Activated CD4-positive, alpha-beta memory T cell treated with anti-CD3 and anti-CD28 coated beads, Interleukin-2, amount 10 ng/mL, durations not matched to agents 7 days and 5 days (primary cell): Measurements from ENCODE around the gene GSN. TPM values are rescaled to one million over a fixed set of nuclear protein-coding genes. Genes with fewer than 3 reads are reported as not detected.
A peak's percentile ranks its signal among the peaks of the same experiment; 100 is the strongest.

Source experiments
- CTCF ChIA-PET: fragments of 350-600 bp; sonication (Branson Sonifier 250); formaldehyde crosslinking; loops from one replicate; lab custom pipeline; 2021; ENCODE audit warnings: antibody characterized with exemption, inconsistent platforms; lab: Charles Lee
- POLR2A ChIA-PET: fragments of 350-600 bp; sonication (Branson Sonifier 250); formaldehyde crosslinking; loops from one replicate; lab custom pipeline; 2021; ENCODE audit warnings: antibody characterized with exemption; lab: Charles Lee
- DNase-seq: peaks from one replicate; pipeline ENCODE4 v3.0.0-alpha.2; 2020
- H3K27ac Mint-ChIP-seq: one replicate; pipeline ENCODE4 v1.8.0; 2021; ENCODE audit warnings: mild to moderate bottlenecking, mixed read lengths
- H3K27me3 Mint-ChIP-seq: one replicate; pipeline ENCODE4 v1.8.0; 2021; ENCODE audit warnings: mixed read lengths
- H3K36me3 Mint-ChIP-seq: one replicate; pipeline ENCODE4 v1.8.0; 2021; ENCODE audit warnings: low read depth, mixed read lengths
- H3K4me1 Mint-ChIP-seq: one replicate; pipeline ENCODE4 v1.8.0; 2021; ENCODE audit warnings: mixed read lengths
- H3K4me3 Mint-ChIP-seq: one replicate; pipeline ENCODE4 v1.8.0; 2021; ENCODE audit warnings: mild to moderate bottlenecking, mixed read lengths
- H3K9me3 Mint-ChIP-seq: one replicate; pipeline ENCODE4 v1.8.0; 2021; ENCODE audit warnings: mixed read lengths
- total RNA-seq, 2 experiments: library from RNA; stranded (reverse); gene quantifications; one replicate each; pipeline ENCODE4 v1.2.3, GENCODE V29; 2021

Gene GSN
- total RNA-seq, 2 experiments from 2014 or later = 5.8 to 6.0 TPM

DNA sequence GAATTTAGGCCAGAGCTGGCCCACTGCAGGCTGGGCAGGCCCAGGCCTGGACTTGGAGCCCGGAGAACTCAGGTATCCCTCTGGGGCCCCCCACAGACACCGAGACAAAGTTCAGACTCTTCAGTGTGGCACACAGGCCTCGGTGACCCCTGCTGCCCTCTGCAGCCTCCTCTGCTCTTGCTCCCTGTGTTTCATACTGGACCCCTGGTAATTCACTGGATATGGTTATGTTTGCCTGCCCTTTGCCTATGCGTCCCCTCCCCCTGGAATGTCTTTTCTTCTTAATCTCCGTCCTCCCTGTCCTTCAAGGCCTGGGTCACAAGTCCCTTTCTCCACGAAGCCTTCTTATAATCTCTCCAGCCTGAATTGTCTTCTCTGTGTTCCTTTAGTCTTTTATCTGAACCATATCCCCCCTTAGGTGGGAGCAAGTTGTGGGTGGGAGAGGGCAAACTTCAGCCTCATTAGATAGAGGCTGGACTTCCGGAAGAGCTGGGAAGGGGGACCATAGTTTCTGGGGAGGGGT lies 30.1 kb downstream of the GSN start:
- Mint-ChIP-seq H3K36me3 (no peaks in the 10 kb centered on the region), H3K4me1 (peaks cover 16% of the 10 kb centered on the region), H3K9me3 (no peaks in the 10 kb centered on the region), H3K27me3 (peaks cover 20% of the 10 kb centered on the region), H3K4me3 (no peak overlapping the region), H3K27ac (no peak overlapping the region)
- ChIA-PET CTCF (interaction anchor here (0.9 to 2.1 kb wide), 2 partner anchors 20 to 22 kb away, joined by 4 to 10 read pairs; no protein-coding TSS in a partner anchor), POLR2A (interaction anchor here (1.2 kb wide), 1 partner anchor 8 kb away, joined by 4 read pairs; no protein-coding TSS in a partner anchor)
- DNase-seq = no peak

GRCh38 chr9:121298689-121299466 lies 30.9 kb downstream of the GSN start:
- Mint-ChIP-seq H3K4me1 (peaks cover 16% of the 10 kb centered on the region), H3K27me3 (peaks cover 20% of the 10 kb centered on the region), H3K9me3 (no peaks in the 10 kb centered on the region), H3K4me3 (peak overlapping the region; percentile 31), H3K36me3 (no peaks in the 10 kb centered on the region), H3K27ac (no peak overlapping the region)
- CTCF ChIA-PET = interaction anchor here (0.9 to 2.1 kb wide), 2 partner anchors 21 kb away, joined by 4 to 10 read pairs; no protein-coding TSS in a partner anchor
- no peak for DNase-seq
- POLR2A ChIA-PET = interaction anchor here (1.2 to 1.5 kb wide), 2 partner anchors 9 to 20 kb away, joined by 4 to 5 read pairs; no protein-coding TSS in a partner anchor

- ChIA-PET POLR2A (interaction anchor here (1.2 to 1.5 kb wide), 2 partner anchors 10 to 21 kb away, joined by 4 to 5 read pairs; no protein-coding TSS in a partner anchor), CTCF (interaction anchor here (2.1 kb wide), 1 partner anchor 22 kb away, joined by 10 read pairs; no protein-coding TSS in a partner anchor)
- H3K27me3 Mint-ChIP-seq = peaks cover 20% of the 10 kb centered on the region
- no peak overlapping the region for H3K27ac Mint-ChIP-seq
- H3K9me3 Mint-ChIP-seq = no peaks in the 10 kb centered on the region
- peaks cover 16% of the 10 kb centered on the region for H3K4me1 Mint-ChIP-seq
- H3K36me3 Mint-ChIP-seq = no peaks in the 10 kb centered on the region
- no peak for DNase-seq
- H3K4me3 Mint-ChIP-seq = peak overlapping the region; percentile 60
These were observed 31.7 kb downstream of the GSN start for GRCh38 chr9:121299467-121300282.

DNA sequence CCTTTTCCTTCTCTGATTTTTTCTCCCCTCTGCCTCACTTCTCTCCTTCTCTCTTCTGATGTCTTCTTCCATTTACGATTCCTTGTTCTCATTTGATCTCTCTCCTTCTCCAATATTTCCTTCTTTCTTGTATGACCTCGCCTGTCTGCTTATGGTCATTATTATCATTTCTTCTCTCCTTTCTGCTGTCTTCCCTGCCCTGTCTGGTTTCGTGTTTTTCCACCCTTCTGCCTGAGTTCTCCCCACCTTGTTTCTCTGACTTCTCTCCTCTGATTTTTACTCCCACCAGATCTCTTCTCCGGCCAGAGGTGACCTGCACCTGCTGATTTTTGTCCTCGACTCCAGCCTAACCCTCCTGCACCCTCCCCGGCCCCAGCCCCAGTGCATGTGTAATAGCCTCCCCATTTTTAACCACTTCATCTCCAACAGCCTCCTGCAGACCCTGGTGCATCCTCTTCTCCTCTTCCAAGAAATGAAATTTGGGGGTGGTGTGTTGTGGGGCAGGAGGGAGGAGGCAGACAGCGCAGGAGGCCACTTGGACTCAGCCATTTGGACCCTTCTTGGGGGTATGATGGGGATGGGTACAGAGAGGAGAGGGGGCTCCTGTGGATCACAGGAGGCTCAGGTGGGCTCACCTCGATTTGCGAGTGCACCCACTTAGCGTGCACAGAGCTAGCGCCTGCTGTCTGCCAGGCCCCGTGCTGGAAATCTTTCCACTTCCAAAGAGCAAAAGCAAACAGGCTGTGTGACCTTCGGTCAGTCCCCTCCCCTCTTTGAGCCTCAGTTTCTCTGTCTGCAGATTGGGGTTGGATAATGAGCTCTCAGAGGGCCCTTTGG lies 32.5 kb downstream of the GSN start:
- Mint-ChIP-seq H3K27me3 (peaks cover 20% of the 10 kb centered on the region), H3K4me3 (peak overlapping the region; percentile 60), H3K27ac (no peak overlapping the region), H3K36me3 (no peaks in the 10 kb centered on the region), H3K4me1 (peaks cover 16% of the 10 kb centered on the region), H3K9me3 (no peaks in the 10 kb centered on the region)
- ChIA-PET POLR2A (interaction anchor here (1.5 kb wide), 1 partner anchor 22 kb away, joined by 5 read pairs; no protein-coding TSS in a partner anchor), CTCF (no interaction called here)
- no peak for DNase-seq

- Mint-ChIP-seq H3K27ac (no peak overlapping the region), H3K27me3 (peaks cover 20% of the 10 kb centered on the region), H3K4me3 (no peak overlapping the region), H3K4me1 (peaks cover 16% of the 10 kb centered on the region), H3K36me3 (no peaks in the 10 kb centered on the region), H3K9me3 (no peaks in the 10 kb centered on the region)
- no peak for DNase-seq
- ChIA-PET POLR2A (no interaction called here), CTCF (no interaction called here)
These were observed 33.9 kb downstream of the GSN start for GRCh38 chr9:121301881-121302286.

GRCh38 chr9:121302341-121302740 lies 34.4 kb downstream of the GSN start:
- peaks cover 16% of the 10 kb centered on the region for H3K4me1 Mint-ChIP-seq
- no peak for DNase-seq
- ChIA-PET POLR2A (no interaction called here), CTCF (interaction anchor here (1.6 kb wide), 1 partner anchor 11 kb away, joined by 4 read pairs; no protein-coding TSS in a partner anchor)
- peaks cover 20% of the 10 kb centered on the region for H3K27me3 Mint-ChIP-seq
- H3K4me3 Mint-ChIP-seq = no peak overlapping the region
- no peak overlapping the region for H3K27ac Mint-ChIP-seq
- H3K36me3 Mint-ChIP-seq = no peaks in the 10 kb centered on the region
- no peaks in the 10 kb centered on the region for H3K9me3 Mint-ChIP-seq

DNA sequence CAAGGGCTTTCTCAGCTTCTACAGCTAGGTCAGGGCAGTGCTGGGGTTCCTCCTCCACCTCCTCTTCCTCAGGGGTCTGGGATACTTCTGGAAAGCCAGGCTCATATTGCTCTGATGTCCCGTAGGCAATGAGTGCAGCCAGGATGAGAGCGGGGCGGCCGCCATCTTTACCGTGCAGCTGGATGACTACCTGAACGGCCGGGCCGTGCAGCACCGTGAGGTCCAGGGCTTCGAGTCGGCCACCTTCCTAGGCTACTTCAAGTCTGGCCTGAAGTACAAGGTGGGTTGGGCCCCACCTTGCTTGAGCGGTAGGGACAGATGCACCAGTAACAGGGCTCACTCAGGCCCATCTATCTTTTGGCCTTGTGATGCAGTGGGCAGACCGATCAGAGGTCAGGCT lies 34.8 kb downstream of the GSN start:
- CTCF ChIA-PET = interaction anchor here (1.6 kb wide), 1 partner anchor 10 kb away, joined by 4 read pairs; no protein-coding TSS in a partner anchor
- Mint-ChIP-seq H3K27ac (no peak overlapping the region), H3K9me3 (no peaks in the 10 kb centered on the region), H3K4me1 (peaks cover 16% of the 10 kb centered on the region), H3K36me3 (no peaks in the 10 kb centered on the region), H3K4me3 (no peak overlapping the region), H3K27me3 (peaks cover 20% of the 10 kb centered on the region)
- POLR2A ChIA-PET = no interaction called here
- no peak for DNase-seq

DNA sequence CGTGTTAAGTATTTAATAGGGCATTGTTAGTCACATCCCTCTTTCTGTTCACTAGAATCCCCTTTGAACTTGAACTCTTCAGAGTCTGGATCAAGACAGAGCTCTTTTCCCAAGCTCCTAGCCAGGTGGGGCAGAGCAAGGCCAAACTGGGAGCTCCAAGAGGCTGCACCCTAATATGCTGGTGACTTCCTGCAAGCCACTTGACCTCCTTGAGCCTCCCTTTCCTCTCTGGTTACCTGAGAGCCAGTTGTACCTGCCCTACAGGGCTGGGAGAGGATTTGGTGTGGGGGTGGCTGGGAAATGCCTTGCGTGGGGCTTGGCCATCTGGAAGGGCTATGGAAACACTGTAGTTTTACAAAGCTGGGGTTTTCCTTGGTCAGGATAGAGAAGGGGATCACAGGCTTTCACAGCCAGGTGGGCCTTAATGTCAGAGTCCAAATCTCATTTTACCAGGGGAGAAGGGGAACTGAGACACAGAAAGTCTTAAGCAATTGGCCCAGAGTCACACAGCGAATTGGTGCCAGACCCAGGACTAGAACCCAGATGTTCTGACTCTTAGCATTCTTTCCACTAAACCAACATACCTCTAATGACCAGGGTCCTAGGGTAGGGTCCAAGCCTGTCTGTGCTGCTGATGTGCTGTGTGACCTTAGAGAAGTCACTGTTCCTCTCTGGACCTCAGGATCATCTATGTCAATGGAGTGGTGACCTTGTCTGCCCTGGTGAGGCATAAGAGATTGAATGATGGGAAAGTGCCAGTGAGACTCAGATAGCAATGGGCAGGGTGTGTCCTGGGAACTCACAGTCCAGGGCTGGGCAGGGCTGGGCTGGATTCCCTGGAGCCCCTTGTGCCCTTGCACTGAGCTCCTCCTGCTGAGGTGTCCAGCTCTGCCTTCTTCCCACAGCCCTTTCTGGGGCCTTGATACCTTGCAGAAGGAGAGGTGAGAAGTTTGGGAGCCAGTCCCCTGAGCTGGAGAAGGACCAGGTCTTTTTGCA lies 35.8 kb downstream of the GSN start:
- POLR2A ChIA-PET = no interaction called here
- no peaks in the 10 kb centered on the region for H3K9me3 Mint-ChIP-seq
- peaks cover 14% of the 10 kb centered on the region for H3K27me3 Mint-ChIP-seq
- CTCF ChIA-PET = interaction anchor here (0.6 to 1.6 kb wide), 3 partner anchors 10 to 205 kb away, joined by 3 to 7 read pairs (median 4); no protein-coding TSS in a partner anchor
- no peak overlapping the region for H3K4me3 Mint-ChIP-seq
- DNase-seq = no peak
- H3K36me3 Mint-ChIP-seq = no peaks in the 10 kb centered on the region
- no peak overlapping the region for H3K27ac Mint-ChIP-seq
- peaks cover 14% of the 10 kb centered on the region for H3K4me1 Mint-ChIP-seq

GRCh38 chr9:121304707-121305106 lies 36.7 kb downstream of the GSN start:
- H3K27me3 Mint-ChIP-seq = peaks cover 8% of the 10 kb centered on the region
- no peaks in the 10 kb centered on the region for H3K36me3 Mint-ChIP-seq
- H3K9me3 Mint-ChIP-seq = no peaks in the 10 kb centered on the region
- no peak overlapping the region for H3K27ac Mint-ChIP-seq
- POLR2A ChIA-PET = no interaction called here
- DNase-seq = no peak
- H3K4me3 Mint-ChIP-seq = no peak overlapping the region
- CTCF ChIA-PET = interaction anchor here (1.3 kb wide), 1 partner anchor 15 kb away, joined by 7 read pairs; no protein-coding TSS in a partner anchor
- peaks cover 7% of the 10 kb centered on the region for H3K4me1 Mint-ChIP-seq

DNA sequence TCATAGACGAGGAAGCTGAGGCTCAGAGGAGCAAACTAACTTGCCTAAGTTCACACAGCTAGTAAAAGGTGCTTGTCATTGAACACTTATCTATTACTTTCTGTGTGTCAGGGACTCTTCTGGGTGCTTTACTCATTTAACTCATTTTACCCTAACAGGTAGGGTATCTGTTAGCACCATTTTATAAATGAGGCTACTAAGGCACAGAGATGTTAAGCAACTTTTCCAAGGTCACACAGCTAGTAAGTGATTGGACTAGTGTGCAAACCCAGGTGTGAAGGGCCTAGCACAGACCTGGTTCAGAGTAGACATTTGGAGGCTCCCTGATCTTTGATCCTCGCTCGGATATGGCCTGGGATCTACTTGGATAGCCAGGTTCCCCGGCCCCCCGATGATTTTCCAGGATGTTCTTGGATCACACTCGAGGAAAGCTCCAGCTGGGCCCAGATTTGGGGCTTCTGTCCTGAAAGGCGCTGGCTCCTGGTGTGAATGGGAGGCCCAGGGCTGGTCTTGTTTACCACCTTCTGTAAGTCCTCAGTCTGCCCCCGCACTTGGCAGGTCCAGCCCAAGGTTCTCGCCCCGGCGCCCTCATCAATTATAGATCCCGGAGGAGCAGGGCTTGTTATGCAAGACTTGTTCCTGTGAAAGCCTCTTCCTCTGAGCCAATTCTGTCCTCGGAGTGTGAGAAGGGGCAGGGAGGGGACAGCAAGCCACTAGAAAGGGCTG lies 37.5 kb downstream of the GSN start:
- no peak for DNase-seq
- Mint-ChIP-seq H3K27ac (no peak overlapping the region), H3K9me3 (no peaks in the 10 kb centered on the region), H3K36me3 (no peaks in the 10 kb centered on the region), H3K4me1 (peaks cover 2% of the 10 kb centered on the region), H3K27me3 (peaks cover 3% of the 10 kb centered on the region), H3K4me3 (no peak overlapping the region)
- POLR2A ChIA-PET = no interaction called here
- CTCF ChIA-PET = interaction anchor here (1.3 kb wide), 2 partner anchors 15 to 93 kb away, joined by 3 to 8 read pairs; no protein-coding TSS in a partner anchor
